Parathyroid adenoma (tissue), 2 donors: ENCODE data around the gene ANKRD44.

ENCODE experiments used
- H2AFZ ChIP-seq: fragments of 300-600 bp; sonication (generic); one replicate; pipeline ENCODE4 v1.7.0; 2017; ENCODE audit warnings: antibody characterized with exemption, mild to moderate bottlenecking
- H3K27ac ChIP-seq: fragments of 300-600 bp; sonication (generic); one replicate; pipeline ENCODE4 v1.7.0; 2017
- H3K27me3 ChIP-seq: fragments of 300-600 bp; sonication (generic); one replicate; pipeline ENCODE4 v1.7.0; 2017; ENCODE audit warnings: low read length; ENCODE audit not compliant: control insufficient read depth, insufficient read depth
- H3K36me3 ChIP-seq: fragments of 300-600 bp; sonication (generic); one replicate; pipeline ENCODE4 v1.7.0; 2017; ENCODE audit warnings: low read length; ENCODE audit not compliant: control insufficient read depth, insufficient read depth
- H3K4me1 ChIP-seq: fragments of 300-600 bp; sonication (generic); one replicate; pipeline ENCODE4 v1.7.0; 2017; ENCODE audit warnings: control low read depth
- H3K4me2 ChIP-seq: fragments of 300-600 bp; sonication (generic); one replicate; pipeline ENCODE4 v1.7.0; 2017; ENCODE audit warnings: low read length
- H3K4me3 ChIP-seq: fragments of 300-600 bp; sonication (generic); one replicate; pipeline ENCODE4 v1.7.0; 2017; ENCODE audit warnings: low read depth, low read length
- H3K79me2 ChIP-seq: fragments of 300-600 bp; sonication (generic); one replicate; pipeline ENCODE4 v1.7.0; 2017; ENCODE audit warnings: control low read depth
- H3K9ac ChIP-seq: fragments of 300-600 bp; sonication (generic); one replicate; pipeline ENCODE4 v1.7.0; 2017; ENCODE audit warnings: mild to moderate bottlenecking
- H3K9me3 ChIP-seq: fragments of 300-600 bp; sonication (generic); one replicate; pipeline ENCODE4 v1.7.0; 2017; ENCODE audit warnings: low read length; ENCODE audit not compliant: control insufficient read depth
- TF ChIP-seq, protein P1 (sequence below): fragments of 300-600 bp; sonication (generic); IDR thresholded peaks from one replicate; pipeline ENCODE4 v1.7.0; 2017; ENCODE audit warnings: antibody characterized with exemption, mild to moderate bottlenecking
- donor health status: primary hyperparathyroidism.

Gene ANKRD44

DNA sequence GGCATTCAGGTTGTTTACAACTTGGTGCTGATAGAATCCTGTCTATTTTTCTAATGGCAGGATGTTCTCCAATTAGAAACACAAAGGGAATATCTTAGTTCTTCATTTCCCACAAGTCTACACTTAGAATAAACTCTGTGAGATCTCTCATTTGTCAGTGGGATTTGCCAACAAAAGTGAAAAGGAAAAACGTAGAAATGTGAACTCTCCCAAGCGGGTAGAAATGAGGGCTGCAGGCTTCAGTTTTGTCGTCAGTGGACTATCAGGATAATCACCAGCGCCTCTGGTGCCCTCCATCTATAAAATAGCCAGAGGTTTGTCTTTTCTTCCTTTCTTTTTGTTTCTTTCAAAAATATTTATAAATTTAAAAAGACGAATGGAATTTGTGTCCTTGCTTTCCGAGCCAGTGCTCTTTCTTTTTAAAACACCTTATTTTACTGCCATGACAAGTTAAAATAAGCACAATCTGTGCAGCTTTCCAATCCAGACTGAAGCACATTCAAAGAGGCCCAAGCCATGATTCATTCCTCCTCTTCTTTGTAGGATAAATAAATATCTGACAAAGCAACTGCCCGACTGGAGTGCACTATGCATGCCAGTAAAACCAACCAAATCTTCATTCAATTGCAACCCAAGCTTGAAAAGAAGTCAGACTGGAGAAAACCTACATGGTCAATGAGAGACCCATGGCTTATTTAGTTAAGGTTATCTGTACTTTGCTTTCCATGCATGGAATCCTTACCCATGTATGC lies 185.8 kb downstream of the ANKRD44 start:
- H3K36me3 ChIP-seq: no peaks in the 10 kb centered on the region
- no peaks in the 10 kb centered on the region for H3K9me3 ChIP-seq
- no peaks in the 10 kb centered on the region for H3K79me2 ChIP-seq
- no peak overlapping the region for H2AFZ ChIP-seq
- no peak overlapping the region for H3K27ac ChIP-seq
- H3K4me2 ChIP-seq: no peak overlapping the region
- H3K9ac ChIP-seq: no peak overlapping the region
- H3K27me3 ChIP-seq: no peaks in the 10 kb centered on the region
- no peak overlapping the region for H3K4me3 ChIP-seq
- H3K4me1 ChIP-seq: no peaks in the 10 kb centered on the region
- TF ChIP-seq, protein P1, sequence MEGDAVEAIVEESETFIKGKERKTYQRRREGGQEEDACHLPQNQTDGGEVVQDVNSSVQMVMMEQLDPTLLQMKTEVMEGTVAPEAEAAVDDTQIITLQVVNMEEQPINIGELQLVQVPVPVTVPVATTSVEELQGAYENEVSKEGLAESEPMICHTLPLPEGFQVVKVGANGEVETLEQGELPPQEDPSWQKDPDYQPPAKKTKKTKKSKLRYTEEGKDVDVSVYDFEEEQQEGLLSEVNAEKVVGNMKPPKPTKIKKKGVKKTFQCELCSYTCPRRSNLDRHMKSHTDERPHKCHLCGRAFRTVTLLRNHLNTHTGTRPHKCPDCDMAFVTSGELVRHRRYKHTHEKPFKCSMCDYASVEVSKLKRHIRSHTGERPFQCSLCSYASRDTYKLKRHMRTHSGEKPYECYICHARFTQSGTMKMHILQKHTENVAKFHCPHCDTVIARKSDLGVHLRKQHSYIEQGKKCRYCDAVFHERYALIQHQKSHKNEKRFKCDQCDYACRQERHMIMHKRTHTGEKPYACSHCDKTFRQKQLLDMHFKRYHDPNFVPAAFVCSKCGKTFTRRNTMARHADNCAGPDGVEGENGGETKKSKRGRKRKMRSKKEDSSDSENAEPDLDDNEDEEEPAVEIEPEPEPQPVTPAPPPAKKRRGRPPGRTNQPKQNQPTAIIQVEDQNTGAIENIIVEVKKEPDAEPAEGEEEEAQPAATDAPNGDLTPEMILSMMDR: no peak

DNA sequence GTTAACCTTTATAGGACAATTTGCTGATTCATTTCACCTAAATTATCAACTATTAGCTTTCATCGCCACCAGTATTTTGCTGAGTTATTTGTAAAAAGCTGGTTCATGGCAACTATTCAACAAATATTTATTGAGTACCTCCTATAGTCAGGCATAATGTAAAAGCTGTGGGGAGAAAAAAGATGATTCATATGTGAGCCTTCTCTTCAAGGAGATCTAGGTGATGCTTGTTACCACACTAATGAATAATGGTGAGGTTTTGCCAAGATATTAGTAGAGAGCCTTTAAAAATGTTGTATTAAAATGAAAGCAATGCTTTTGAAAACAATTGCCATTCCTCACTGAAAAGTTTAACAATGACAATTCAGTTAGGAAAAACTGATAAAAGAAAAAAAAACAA lies 187.8 kb downstream of the ANKRD44 start:
- Histone ChIP-seq H3K27ac (no peak overlapping the region), H3K4me1 (no peaks in the 10 kb centered on the region), H3K9me3 (no peaks in the 10 kb centered on the region), H3K9ac (no peak overlapping the region), H3K27me3 (no peaks in the 10 kb centered on the region), H3K79me2 (no peaks in the 10 kb centered on the region), H3K36me3 (no peaks in the 10 kb centered on the region), H3K4me2 (no peak overlapping the region), H3K4me3 (no peak overlapping the region), H2AFZ (no peak overlapping the region)
- TF ChIP-seq, protein P1: no peak

DNA sequence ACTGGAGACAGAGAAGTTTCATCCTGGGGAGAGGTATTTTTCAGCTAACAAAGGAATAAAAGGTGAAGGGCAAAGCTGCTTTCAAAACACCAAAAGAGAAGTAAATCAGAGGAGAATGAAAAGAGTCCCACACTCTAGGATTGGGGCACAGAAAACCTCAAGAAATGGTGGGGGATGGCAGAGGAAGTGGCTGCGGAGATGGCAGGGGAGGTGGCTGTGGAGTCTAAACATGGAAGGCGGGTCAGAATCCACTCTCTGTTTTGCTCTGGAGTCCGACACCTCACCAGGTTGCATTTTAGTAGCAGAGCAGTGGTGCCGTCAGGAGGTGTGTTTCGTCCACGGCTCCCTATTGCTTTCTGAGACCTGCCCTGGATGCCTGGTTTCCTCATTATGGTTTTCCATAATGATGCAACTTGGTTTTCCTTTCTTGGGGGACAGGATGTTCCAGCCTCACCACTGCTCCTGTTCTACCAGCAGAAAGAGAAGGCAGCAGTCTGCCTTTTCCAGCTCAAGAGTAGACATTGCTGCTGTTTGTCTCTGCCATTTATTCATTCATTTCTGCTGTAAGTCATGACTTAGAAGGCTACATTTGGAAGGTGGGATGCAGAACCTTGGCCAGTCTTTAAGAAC lies 188.7 kb downstream of the ANKRD44 start:
- TF ChIP-seq, protein P1: no peak
- Histone ChIP-seq H3K9me3 (no peaks in the 10 kb centered on the region), H3K27ac (no peak overlapping the region), H3K4me2 (no peak overlapping the region), H3K4me3 (no peak overlapping the region), H3K36me3 (no peaks in the 10 kb centered on the region), H2AFZ (no peak overlapping the region), H3K79me2 (no peaks in the 10 kb centered on the region), H3K4me1 (no peaks in the 10 kb centered on the region), H3K9ac (no peak overlapping the region), H3K27me3 (no peaks in the 10 kb centered on the region)

DNA sequence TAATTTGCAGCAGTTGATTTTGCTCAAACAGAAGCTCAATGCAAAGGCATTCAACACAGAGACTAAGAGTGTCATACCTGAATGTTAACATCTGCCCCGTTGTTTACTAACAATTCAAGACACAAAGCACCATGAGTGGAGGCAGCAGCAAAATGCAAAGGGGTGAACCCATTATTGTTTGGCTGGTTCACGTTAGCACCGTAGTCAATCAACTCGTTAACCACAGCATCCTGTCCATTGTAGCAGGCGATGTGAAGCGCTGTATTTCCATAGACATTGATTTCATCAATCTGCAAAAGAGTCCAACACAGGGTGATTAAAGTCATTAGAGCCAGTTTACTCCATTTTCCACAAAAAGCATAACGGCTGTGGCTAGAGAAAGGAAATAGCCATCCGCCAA lies 189.3 kb downstream of the ANKRD44 start:
- no peak overlapping the region for H3K9ac ChIP-seq
- H3K79me2 ChIP-seq: no peaks in the 10 kb centered on the region
- H3K27ac ChIP-seq: no peak overlapping the region
- no peaks in the 10 kb centered on the region for H3K4me1 ChIP-seq
- no peaks in the 10 kb centered on the region for H3K36me3 ChIP-seq
- H3K27me3 ChIP-seq: no peaks in the 10 kb centered on the region
- no peak overlapping the region for H2AFZ ChIP-seq
- no peak overlapping the region for H3K4me3 ChIP-seq
- no peak overlapping the region for H3K4me2 ChIP-seq
- H3K9me3 ChIP-seq: no peaks in the 10 kb centered on the region
- TF ChIP-seq, protein P1: no peak
